CD1c-positive myeloid dendritic cell (primary cell): Measurements from ENCODE around the gene CCDC102A.
A peak's percentile ranks its signal among the peaks of the same experiment; 100 is the strongest.

Source experiments
- DNase-seq: peaks from one replicate; pipeline ENCODE4 v3.0.0-alpha.2; 2016; ENCODE audit errors: extremely low spot score

Gene CCDC102A

DNA sequence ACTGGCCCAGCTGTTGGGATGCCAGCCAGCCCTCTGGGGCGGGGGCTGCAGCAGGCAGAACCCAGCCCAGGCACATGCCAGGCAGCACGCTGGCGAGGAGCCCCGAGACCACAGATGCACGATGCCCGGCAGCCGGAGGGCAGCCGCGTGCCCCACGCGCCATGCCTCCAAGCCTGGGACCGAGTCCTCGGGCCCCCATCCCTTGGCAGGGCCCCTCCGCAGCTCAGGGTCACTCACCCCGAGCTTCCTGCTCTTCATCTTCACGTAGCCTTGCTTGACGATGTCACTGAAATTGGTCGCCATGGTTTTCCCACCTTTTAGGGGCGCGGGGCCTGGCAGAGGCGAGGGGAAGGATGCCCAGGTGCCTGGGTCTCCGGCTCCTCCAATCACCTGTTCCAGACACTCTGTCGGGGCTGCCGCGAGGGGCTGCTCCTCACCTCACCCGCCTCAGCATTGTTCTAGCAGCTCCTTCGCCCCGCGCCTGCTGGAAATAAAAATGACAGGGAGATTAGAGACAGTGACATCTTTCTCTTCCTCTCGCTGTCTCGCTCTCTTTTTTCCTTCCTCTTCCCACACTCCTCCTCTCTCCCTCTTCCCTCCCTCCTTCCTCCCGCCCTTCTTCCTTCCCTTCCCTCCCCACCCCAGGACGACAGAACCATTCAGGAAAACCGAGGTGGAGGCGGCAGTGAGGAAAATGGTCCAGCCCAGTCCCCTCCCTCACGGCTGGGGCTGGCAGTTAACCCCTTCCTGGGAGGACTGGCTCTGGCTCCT, 57.0 kb downstream of the CCDC102A start:
- no peak for DNase-seq

DNA sequence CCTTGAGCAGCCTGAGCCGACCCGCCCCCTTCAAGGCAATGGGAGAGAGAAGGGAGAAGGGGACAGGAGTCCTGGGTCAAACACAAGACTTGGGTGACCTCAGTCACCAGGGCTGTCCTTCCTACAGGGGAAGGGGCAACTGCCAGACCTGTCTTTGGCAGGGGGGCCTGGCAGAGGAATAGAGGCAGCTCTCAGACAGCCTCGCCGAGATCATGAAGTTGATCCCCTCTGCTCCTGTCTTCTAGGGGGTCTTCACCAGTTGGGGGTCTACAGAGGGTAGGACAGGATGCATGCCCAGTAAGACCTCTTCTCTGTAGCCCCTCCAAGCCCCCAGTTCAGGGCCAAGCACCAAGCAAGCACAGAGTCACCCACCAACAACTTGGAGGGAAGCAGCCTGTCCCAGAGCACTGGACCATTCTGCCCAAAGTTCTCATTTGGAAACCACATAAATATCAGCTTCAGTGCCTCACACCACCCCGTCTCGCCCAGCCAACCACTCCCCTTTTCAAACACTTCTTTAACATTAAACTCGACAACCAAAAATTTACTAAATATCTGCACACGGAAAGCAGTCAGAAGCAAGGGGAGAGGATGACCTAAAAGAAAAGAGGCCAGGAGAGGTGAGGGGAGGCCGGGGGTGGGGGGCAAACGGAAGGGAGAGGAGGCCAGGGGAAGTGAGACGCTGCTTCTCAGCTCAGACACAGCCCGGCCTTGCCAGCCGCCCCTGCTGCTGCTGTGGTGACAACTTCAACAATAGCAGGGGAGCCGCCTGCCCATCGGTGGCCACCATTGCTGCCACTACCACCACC, 57.8 kb downstream of the CCDC102A start:
- DNase-seq = no peak

DNA sequence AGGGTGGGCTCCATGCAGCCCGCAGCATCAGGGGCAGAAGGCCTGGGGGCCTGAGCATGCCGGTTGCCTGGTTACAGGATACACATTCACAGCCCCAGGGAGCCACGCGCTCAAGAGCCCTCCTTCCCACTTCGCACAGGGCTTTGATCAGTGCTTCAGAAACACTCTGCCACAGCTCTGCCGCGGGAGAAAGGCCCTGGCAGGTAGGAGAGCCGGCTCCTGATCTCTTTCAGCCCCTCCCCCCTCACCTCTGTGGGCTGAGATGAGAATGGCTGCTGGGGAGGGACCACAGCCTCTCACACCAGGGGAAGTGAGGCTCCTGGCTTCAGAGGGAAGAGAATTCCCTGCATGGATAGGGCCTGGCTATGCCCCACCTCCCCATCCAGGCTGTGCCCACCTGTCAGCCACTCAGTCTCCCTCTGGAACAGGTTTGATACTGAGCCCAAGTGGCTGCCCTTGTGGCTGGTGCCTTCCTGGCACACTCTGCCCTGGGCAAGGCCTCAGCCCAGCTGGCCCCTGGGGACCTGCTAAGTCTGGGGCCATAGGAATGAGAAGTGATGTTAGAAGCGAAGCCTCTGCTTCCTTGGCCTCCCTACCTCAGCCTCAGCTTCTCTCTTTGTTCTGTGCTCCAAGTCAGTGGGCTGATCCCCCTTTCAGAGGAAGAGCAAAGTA, 58.7 kb downstream of the CCDC102A start:
- DNase-seq = no peak

DNA sequence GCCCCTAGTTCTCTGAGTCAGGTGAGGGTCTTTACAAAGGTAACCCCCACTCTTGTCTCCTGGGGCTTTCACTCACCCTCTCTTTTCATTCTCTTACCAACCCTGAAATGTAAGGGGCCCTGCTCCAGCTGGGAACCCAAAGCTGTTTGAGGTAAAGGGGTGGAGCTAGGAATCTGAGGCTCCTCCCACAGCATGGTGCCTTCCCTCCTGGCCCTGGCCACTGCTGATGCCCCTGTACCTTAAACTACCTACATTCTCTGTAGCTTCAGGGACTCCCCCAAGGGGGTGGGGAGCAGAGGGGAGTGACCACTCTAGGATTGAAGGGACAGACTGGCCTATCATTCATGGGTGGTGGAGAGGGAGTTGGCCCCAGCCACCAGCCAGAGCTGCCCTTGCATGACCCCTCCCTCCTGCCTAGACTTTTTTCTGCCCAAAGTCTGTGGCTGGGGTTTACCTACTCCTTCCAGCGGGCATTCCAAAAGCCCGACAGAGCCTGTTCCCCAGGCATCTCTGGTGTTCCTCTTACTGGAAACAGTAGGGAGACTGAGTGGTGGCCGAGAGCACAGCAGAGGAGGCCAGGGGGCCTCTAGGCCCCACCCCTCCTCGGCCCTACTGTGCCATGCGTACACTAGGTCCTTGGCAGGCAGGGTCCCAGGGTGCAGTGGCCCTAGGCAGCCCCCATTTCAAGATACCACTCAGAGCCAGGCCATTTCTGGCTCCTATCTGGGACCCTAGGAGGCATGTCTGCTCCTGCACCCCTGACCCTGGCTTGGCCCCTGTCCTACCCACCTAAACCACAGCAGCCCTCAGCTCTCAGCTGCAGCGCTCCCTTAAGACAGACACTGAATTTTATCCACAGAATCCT, 59.6 kb downstream of the CCDC102A start:
- no peak for DNase-seq

DNA sequence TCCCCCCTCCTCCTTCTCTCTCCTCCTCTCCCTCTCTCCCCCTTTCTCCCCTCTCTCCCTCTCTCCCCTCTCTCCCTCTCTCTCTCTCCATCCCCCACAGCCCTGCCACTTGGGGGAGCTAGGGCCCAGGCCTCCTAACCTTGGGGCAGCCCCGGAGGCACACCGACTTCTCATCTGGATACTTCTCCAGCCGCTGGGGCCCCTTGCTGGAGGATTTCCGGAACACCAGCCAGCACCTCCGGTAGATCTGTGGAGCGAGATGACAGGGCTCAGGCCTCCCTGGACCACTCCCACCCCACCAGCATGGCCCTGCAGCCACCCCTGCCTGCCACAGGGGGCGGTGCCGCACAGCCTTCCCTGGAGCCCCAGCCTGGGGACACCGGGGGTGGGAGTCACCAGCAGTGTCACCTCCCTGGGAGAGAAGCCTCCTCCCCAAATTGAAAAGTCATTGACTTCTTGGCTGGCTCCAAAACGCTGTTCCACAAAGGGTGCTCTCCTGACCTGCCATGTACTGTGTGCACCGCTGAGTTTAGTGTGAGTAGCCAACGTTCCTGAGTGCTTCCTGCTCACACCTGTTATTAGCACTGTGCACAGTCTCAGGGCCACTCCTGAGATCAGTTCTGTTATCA, 60.5 kb downstream of the CCDC102A start:
- peak; percentile 54 for DNase-seq

DNA sequence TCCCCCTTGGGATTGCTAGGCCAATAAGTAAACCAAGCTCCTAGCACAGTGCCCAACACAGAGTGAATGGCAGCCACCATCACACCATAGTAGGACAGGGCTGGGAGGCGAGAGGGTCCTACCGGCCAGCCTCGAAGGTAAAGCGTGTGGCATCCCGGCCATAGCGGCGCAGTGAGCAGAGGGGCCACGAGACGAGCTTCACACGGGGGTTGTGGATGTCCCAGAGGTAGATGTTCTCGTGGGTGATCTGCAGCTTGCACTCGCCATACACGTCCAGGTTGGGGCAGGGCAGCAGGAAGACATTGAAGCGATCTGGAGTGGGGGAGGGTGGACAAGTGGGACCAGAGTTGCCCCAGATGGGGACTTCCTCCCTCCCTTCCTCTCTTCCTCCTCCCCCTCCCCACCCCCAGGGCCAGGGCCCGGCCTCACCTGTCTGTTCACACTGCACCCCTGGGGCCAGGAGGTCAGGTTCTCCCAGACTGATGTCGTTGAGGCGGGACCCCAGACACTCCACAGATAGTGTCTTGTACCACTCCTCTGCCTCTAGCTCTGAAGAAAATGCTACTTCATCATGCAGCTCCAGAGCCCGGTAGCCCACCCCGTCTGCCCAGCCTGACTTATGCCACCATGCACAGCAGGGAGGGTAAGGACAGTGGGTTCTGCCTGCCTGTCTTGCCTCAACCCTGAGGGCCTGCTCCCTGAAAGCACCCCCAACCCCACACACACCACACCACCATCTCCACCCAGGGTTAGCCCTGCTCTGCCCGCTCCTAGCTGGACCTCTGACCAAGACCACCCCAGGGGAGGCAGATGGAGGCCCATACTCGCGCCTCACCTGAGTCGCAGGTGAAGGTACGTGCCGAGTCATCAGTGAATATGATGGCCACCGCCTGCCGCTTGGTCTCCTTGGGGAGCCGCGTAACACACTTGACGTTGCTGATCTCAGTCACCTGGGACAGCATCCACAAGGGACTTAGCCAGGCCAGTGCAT, 61.4 kb downstream of the CCDC102A start:
- no peak for DNase-seq

DNA sequence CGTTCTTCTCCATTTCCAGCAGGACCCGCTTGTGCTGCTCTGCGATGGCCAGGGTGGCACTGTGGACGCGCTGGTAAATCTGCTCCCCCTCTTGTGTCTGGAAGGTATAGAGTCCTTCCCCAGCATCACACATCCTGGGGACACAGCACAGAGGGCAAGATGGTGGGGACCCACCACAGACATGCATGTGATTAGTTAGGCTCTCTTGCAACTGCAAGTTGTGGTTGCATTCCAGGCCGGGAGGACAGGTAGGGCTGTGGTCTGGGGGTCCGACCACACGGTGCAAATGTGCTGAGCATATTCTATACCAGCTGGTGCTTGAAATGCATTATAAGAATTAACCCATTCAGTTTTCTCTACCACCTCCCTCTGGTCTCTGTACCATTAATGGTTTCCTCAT, 62.5 kb downstream of the CCDC102A start:
- DNase-seq = no peak

DNA sequence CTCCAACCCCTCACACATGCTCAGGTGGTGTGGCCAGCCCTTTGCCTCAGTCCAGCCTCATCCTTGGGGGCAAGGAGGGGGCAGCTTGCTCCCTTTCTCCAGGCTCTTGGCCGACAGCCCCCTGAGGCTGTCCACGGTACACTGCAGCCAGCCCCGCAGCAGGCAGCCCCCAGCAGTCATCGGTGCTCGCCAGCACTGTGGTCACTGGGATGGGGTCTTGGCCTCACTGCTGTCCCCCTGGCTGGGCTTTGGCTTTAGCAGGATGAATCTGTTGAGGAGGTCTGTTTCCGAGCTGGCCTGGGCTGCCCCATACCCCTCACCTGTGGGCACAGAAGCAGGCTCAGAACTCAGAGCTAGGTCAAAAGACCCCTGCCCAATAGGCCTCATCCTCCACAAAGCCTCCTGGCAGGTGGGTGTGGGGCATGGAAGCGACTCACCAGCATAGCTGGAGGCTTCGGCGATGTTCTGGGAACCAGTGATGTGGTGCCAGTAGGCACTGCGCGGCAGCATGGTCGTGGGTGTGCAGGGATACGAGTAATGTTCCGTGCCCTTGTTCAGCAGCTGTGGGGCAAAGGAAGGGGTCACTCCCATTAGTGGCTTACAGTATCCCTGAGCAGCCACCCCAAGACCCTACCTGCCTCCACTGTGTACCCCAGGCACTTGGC, 63.1 kb downstream of the CCDC102A start:
- no peak for DNase-seq

DNA sequence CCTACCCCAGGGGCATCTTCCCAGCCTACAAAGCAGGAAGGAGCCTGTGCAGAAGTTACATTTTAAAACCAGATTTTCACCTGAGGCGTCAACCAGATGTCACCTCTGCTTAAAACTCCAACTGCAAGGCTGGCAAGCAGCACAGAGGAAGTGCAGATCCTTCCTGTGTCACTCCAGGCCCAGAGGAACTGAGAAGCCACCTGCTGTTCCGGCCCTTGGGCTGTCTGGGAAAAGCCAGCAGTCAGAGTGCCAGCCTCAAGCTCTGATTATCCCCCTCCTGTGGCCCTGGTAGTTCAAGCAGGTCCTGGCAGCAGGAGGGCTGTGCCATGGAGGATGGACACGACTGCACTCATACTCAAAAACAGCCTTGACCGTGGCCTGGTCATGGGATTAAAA, 63.7 kb downstream of the CCDC102A start:
- peak; percentile 7 for DNase-seq

DNA sequence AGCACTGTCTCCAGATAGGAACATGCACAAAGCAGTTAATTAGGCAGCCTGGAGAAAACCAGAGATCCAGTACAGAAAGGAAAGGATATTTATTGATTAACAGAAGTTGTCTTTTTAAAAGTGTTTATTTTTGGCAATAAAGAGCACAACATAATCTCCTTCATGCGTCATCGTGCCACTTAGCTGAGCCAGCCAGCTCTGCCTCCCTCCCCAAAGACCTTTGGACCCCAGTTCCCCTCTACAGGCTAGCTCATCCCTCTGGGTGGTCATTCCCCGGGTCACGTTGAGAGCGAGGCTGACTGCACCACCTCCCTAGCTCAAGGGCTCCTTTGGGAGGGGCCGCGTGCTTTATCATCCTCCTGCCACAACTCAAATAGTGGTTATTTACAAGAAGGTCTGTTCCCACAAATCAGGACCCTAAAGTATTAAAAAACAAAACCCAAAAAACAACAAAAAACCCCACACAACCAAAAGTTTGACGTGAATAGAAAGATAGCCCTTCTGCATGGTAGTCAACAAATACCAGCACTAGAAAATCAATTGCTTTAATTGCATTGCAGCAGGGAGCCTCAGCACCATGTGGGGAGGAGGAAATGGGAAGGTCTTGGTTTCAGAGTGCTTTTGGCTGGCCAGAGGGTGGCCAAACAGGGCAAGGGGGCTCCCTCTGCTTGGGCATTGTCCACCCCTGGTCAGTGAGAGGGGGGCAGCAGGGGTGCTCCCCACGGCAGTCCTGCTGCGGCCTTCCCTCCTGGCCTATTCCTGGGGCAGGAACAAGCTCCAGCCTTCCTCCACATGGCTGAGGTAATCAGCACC, 64.3 kb downstream of the CCDC102A start:
- no peak for DNase-seq

DNA sequence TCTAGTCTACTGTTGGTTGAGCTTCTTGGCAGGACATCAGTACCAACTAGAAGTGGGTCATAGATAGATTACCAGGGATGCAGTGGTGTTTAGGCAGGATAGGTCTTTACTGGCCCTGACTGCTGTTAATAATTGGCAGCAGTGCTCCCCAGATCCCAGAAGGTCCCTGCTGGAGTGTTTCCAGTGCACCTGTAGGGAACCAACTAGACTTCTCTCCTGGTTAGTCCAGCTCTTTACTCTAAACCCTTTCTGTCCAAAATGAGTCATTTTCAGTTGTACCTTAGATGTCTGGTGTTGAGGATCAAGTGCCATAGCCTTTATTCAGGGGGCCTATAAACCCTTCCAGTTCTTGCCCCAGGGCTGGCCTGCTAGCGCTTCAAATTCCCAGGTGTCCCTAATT, 65.2 kb downstream of the CCDC102A start:
- no peak for DNase-seq

DNA sequence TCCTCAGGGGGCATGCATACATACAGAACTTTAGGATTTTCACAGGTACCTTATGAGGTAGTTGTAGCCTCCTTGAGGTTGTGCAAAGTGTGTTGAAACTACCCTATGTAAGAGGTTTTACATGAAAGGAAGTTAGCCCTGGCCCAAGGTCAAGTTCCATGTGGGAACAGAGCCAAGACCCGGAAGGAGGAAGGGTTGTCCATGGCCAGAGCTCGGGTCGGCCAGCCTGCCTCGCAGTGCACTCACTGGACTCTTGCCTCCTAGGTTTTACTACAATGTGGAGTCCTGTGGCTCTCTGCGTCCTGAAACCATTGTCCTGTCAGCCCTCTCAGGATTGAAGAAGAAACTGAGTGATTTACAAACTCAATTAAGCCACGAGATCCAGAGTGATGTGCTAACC, 65.7 kb downstream of the CCDC102A start:
- peak; percentile 46 for DNase-seq

DNA sequence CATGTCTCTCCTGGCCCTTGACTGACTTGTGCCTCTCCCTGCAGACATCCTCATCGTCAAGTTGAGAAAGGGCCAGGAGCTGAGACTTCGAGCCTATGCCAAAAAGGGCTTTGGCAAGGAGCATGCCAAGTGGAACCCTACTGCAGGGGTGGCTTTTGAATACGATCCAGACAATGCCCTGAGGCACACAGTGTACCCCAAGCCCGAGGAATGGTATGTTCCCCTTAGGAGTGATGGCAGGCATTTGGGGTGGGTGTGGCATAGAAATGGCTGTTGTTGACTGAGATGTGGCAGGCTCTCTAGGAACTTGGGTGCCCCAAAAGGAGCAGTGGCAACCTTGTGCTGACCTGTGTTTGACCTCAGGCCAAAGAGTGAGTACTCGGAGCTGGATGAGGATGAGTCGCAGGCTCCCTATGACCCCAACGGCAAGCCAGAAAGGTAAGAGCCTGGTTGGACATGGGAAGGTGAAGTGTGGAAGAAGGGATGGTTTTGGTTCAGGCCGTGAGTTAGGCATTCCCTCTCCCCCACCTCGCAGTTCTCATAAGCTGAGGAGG, 66.4 kb downstream of the CCDC102A start:
- no peak for DNase-seq

DNA sequence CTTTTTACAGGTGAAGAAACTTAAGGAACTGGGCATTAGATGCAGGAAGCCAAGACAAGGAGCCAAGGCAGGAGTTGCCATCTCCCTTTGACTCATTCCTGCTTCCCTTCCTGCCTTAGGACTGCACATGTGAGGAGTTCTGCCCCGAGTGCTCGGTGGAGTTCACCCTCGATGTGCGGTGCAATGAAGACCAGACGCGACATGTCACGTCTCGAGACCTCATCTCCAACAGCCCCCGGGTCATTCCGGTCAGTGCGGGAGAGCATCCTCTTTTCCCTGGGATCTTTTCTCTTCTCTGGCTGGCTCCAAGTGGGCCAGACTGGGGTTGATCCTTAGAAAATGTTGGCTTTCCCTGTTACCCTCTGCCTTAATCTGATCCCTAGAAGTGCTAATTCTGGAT, 67.3 kb downstream of the CCDC102A start:
- no peak for DNase-seq

DNA sequence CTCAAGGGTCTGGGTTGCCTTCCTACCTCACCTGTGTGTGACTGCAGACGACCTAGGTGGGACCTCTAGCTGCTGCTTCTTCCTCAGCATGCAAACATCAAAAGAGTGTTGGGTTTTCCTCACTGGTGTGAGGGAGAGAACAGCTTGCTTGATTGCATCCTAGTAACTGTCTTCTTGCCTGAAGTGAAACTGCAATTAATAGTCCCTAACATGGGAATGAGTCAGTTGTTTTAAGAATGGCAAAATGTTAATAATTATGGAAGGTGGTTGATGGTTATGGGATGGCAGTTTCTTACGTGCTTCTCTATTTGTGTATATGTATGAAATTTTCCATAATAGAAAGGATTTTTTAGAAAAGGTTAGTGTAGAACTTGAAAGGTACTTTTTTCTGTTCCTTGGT, 68.0 kb downstream of the CCDC102A start:
- DNase-seq = no peak

DNA sequence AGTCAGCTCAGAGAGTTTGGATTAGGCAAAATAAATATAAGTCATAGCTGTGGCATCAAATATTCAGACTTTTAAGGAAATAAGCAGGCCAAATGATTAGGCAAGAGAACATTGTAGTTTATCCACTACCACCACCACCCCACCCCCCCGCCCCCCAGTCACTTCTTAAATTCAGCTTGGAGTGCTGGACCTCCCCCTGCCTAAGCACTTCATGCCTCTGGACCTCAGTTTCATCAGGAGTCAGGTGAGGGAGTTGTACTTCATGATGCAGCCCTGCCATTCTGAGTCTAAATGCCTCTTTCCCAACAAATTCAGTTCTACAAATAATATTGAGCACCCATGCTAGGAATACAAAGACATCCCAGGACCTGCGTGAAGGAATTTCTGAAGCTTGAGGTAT, 71.8 kb downstream of the CCDC102A start:
- DNase-seq = no peak

DNA sequence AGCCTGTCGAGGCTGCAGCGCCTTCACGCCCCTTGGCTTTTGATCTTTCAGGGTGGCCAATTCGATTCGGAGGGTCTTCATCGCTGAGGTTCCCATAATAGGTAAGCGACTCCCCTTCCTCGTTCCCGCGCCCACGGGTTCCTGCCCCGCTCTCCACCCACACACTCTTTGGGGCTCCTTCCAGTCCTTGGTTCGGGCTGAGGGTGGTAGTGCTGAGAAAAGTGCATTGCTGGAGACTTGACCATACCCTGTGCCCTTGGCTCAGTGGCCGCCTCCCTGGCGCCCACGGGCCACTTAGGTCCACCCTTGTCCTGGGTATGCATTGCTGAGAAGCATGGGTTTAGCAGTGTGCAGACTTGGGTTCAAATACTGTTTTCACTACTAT, 73.4 kb downstream of the CCDC102A start:
- DNase-seq = peak; percentile 13

DNA sequence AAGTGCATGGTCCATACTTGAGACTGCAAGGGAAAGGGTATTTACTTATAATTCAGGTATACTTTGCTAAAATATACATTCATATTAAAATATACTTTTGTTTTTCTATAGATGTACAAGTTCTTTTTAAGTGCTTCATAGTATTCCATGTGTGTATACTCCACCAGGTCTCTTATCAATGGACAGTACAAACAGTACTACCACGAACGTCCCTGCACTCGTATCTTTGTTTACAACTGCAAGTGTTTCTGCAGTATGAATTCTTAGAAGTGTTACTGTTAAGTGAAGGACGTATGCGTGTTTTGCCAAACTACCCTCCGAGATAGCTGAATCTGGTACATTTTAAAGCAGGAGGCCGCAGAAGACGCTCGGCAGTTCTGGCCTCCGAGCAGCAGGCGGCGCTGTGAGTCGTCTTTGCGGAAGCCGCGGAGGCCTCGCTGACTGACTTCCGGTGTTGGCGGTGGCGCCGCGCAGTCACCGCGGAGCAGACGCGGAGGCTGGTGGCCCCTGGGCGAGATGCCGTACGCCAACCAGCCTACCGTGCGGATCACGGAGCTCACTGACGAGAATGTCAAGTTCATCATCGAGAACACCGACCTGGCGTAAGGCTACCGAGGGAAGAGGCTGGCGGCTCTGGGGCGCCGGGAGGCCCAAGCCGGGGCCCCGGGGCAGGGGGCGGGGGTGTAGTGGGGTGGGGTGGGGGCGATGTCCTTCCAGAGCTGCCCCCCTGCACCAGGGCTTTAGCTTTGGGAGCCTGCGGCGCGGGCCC, 74.0 kb downstream of the CCDC102A start, which contains the start of gene POLR2C:
TSS of gene POLR2C (plus strand) at position 471 of the 769 bp plus-strand sequence. CDS start at position 517, 46 bp downstream.
- peak; percentile 95 for DNase-seq
